NT2/D1 (cell line): ENCODE results near the gene WDR88.
"Not testable (repeated sequence)": the region's sequence is repeated elsewhere in the genome, so short reads cannot be mapped to it uniquely, and the experiment has no call there.

Experiments used
- DNase-seq: peaks from one replicate; pipeline ENCODE4 v3.0.0-alpha.2; 2011; ENCODE audit warnings: low read depth, low spot score
- H3K27me3 ChIP-seq: 2 replicates; pipeline ENCODE4 v1.6.0; 2011; ENCODE audit warnings: mild to moderate bottlenecking; ENCODE audit not compliant: insufficient read length, insufficient read depth
- H3K36me3 ChIP-seq: 2 replicates; pipeline ENCODE4 v1.6.1; 2011; ENCODE audit warnings: mild to moderate bottlenecking, low read length, mixed read lengths; ENCODE audit not compliant: insufficient read depth, insufficient read length
- H3K4me1 ChIP-seq: 2 replicates; pipeline ENCODE4 v1.5.1; 2011; ENCODE audit not compliant: insufficient read depth, insufficient read length
- H3K4me3 ChIP-seq: 2 replicates; pipeline ENCODE4 v1.5.1; 2011; ENCODE audit warnings: low read depth; ENCODE audit not compliant: insufficient read length
- H3K9ac ChIP-seq: 2 replicates; pipeline ENCODE4 v1.6.0; 2011; ENCODE audit warnings: low read depth; ENCODE audit not compliant: insufficient read length
- H3K9me3 ChIP-seq: 2 replicates; pipeline ENCODE4 v1.5.1; 2011; ENCODE audit warnings: mild to moderate bottlenecking, low read length; ENCODE audit not compliant: insufficient read depth
- SUZ12 ChIP-seq: IDR thresholded peaks from 2 replicates; pipeline ENCODE4 v1.6.1; 2011; ENCODE audit not compliant: insufficient read length, insufficient read depth; ENCODE audit errors: extremely low read depth
- YY1 ChIP-seq: IDR thresholded peaks from 2 replicates; pipeline ENCODE4 v1.6.1; 2011; ENCODE audit not compliant: insufficient read length, insufficient read depth
- ZNF274 ChIP-seq: IDR thresholded peaks from 2 replicates; pipeline ENCODE4 v1.6.1; 2011; ENCODE audit warnings: mild to moderate bottlenecking, low read depth, low read length

Gene WDR88

DNA sequence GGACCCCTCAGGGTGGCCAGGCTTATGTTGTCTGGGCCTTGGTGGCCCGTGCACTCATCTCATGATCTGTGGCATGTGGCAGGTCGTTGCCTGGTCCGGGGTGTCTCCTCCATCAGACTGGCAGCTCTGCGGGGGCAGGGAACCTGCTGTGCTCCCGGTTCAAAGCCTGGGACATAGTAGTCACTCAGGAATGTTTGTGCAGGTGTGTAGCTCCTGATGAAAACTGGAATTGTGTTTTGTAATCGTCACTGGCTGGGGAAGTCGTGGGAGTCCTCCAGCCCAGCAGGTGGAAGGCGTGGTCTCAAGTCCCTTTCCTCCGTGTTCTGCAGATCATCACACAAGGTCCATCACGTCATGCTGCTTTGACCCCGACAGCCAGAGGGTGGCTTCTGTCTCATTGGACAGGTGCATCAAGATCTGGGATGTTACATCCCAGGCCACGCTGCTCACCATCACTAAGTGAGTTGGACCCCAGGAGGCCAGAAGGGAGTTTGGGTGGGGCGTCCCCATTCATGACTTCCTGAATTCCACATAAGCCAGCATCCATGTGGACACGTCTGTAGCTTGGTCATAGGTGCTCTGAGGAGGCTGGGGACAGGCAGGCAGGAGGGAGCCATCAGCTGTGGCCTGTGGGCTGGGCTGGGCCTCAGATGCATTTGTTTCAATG, 19.1 kb downstream of the WDR88 start:
- no peak for DNase-seq
- Histone ChIP-seq H3K36me3 (no peaks in the 10 kb centered on the region), H3K4me1 (no peaks in the 10 kb centered on the region), H3K27me3 (no peaks in the 10 kb centered on the region), H3K9me3 (no peaks in the 10 kb centered on the region), H3K9ac (no peak overlapping the region), H3K4me3 (no peak overlapping the region)
- TF ChIP-seq SUZ12 (no peak), ZNF274 (no peak), YY1 (no peak)

DNA sequence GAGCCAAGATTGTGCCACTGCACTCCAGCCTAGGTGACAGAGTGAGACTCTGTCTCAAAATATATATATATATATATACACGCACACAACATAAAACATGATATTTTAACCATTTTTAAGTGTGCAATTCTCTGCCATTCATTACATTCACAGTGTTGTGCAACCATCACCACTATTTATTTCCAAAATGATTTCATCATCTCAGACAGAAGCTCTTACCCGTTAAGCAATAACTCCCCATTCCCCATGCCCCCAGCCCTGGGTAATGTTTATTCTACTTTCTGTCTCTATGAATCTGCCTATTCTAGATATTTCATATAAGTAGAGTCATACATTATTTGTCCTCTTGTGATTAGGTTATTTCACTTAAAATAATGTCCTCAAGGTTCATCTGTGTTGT, 20.3 kb downstream of the WDR88 start:
- Histone ChIP-seq H3K9ac (no peak overlapping the region), H3K36me3 (no peaks in the 10 kb centered on the region), H3K4me1 (no peaks in the 10 kb centered on the region), H3K9me3 (no peaks in the 10 kb centered on the region), H3K27me3 (no peaks in the 10 kb centered on the region), H3K4me3 (no peak overlapping the region)
- TF ChIP-seq ZNF274 (no peak), SUZ12 (no peak), YY1 (no peak)
- DNase-seq, result no peak

DNA sequence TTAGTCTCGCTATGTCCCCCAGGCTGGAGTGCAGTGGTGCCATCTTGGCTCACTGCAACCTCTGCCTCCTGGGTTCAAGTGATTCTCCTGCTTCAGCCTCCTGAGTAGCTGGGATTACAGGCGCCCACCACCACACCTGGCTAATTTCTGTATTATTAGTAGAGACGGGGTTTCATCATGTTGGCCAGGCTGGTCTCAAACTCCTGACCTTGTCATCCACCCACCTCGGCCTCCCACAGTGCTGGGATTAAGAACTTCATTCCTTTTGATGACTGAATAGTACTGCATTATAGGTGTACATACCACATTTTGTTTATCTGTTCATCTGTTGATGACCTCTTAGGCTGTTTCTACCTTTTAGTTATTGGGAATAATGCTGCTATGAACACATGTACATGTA, 20.7 kb downstream of the WDR88 start:
- not testable (repeated sequence) for H3K27me3 ChIP-seq, H3K4me1 ChIP-seq, H3K4me3 ChIP-seq, H3K9ac ChIP-seq, H3K9me3 ChIP-seq, H3K36me3 ChIP-seq, DNase-seq

DNA sequence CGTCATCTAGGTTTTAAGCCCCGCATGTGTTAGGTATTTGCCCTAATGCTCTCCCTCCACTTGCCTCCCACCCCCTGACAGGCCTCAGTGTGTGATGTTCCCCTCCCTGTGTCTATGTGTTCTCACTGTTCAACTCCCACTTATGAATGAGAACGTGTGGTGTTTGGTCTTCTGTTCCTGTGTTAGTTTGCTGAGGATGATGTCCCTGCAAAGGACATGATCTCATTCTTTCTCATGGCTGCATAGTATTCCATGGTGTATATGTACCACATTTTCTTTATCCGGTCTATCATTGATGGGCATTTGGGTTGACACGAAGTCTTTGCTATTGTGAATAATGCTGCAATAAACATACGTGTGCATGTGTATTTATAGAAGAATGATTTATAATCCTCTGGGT, 22.4 kb downstream of the WDR88 start:
- H3K36me3 ChIP-seq, H3K9ac ChIP-seq, DNase-seq, H3K4me3 ChIP-seq, H3K4me1 ChIP-seq, H3K27me3 ChIP-seq, H3K9me3 ChIP-seq: not testable (repeated sequence)

DNA sequence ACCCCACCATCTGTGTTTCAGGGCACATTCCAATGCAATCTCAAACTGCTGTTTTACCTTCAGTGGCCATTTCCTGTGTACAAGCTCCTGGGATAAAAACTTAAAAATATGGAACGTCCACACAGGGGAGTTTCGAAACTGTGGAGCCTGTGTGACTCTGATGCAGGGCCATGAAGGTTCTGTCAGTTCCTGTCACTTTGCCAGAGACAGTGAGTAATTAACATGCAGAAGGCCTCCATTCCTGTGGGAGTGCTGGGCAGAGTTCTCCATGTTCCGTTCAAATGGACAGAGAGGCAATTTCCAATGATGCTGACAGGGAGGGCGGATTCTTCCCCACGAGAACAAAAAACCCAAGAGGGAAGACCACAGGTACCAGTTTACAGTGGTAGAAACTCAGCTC, 24.4 kb downstream of the WDR88 start:
- H3K9me3 ChIP-seq, result no peaks in the 10 kb centered on the region
- no peaks in the 10 kb centered on the region for H3K4me1 ChIP-seq
- no peak overlapping the region for H3K4me3 ChIP-seq
- TF ChIP-seq ZNF274, result no peak
- TF ChIP-seq YY1, result no peak
- no peak for TF ChIP-seq SUZ12
- H3K27me3 ChIP-seq, result no peaks in the 10 kb centered on the region
- H3K9ac ChIP-seq, result no peak overlapping the region
- DNase-seq, result no peak
- H3K36me3 ChIP-seq, result no peaks in the 10 kb centered on the region

DNA sequence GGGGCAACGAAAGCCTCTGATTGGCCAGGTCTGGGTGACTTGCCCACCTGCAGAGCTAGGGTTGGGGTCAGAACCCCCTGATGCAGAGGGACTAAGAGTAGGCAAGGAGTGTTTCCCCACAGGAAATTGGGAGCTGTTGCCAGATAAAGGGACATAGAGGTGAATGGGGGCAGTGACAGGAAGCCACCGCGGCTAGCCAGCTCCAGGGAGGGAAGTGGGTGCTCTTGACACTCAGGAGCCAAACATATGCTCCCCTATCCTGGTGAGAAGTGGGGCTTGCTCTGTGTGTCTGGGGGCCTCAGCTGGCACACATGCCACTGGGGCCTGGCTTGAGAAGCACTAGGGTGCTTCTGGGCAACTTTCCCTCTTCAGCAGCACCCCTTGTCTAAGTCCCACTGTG, 26.0 kb downstream of the WDR88 start:
- Histone ChIP-seq H3K4me3 (no peak overlapping the region), H3K4me1 (no peaks in the 10 kb centered on the region), H3K27me3 (no peaks in the 10 kb centered on the region), H3K36me3 (no peaks in the 10 kb centered on the region), H3K9ac (no peak overlapping the region), H3K9me3 (no peaks in the 10 kb centered on the region)
- no peak for DNase-seq
- no peak for TF ChIP-seq SUZ12

DNA sequence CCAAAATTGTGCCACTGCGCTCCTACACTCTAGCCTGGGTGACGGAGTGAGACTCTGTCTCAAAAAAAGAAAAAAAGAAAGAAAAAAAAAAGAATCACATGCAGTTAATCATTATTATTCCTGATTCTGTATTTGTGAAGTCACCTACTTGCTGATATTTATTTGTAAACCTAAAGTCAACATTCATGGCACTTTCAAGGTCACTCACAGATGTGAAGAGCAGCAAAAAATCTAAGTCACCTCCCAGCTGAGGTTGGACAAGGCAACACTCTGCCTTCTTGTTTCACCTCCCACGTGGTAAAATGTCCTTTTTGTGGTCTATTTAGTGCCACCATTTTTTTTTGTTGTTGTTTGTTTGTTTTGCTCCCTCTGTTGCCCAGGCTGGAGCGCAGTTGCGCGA, 26.5 kb downstream of the WDR88 start:
- no peak for DNase-seq
- no peak for TF ChIP-seq YY1
- no peak for TF ChIP-seq ZNF274
- no peak for TF ChIP-seq SUZ12
- Histone ChIP-seq H3K9me3 (no peaks in the 10 kb centered on the region), H3K4me1 (no peaks in the 10 kb centered on the region), H3K4me3 (no peak overlapping the region), H3K27me3 (no peaks in the 10 kb centered on the region), H3K9ac (no peak overlapping the region), H3K36me3 (no peaks in the 10 kb centered on the region)

DNA sequence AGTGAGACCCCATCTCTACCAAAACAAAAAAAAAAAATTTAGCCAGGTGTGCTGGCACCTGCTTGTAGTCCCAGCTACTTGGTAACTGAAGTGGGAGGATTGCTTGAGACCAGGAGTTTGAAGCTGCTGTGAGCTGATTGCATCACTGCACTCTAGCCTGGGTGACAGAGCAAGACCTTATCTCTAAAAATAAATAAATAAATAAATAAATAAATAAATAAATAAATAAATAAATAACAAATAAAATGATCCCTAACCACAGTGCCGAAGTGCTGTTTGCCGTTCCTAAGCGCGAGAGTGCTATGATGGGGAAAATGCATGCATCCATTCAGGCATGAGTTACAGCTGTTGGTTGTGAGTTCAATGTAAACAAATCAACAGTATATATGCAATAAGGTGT, 27.2 kb downstream of the WDR88 start:
- H3K36me3 ChIP-seq, result no peaks in the 10 kb centered on the region
- TF ChIP-seq YY1 (no peak), SUZ12 (no peak)
- no peak overlapping the region for H3K4me3 ChIP-seq
- no peak for DNase-seq
- no peaks in the 10 kb centered on the region for H3K4me1 ChIP-seq
- no peak overlapping the region for H3K9ac ChIP-seq
- no peaks in the 10 kb centered on the region for H3K27me3 ChIP-seq
- no peaks in the 10 kb centered on the region for H3K9me3 ChIP-seq
